ENCODE data around the gene BMP5.

- TF ChIP-seq CTCF (IDR thresholded peaks at IDR 0.05): no peak
- TF ChIP-seq POLR2A (IDR thresholded peaks at IDR 0.05): no peak
These were observed 38.1 kb upstream of the BMP5 start for GRCh38 chr6:55913228-55914195.
